ENCODE measurements around the gene NHSL1. TPM values are rescaled to one million over a fixed set of nuclear protein-coding genes. Genes with fewer than 3 reads are reported as not detected.

NHSL1 gene
- total RNA-seq, 1 donor from 2014 or later: 59.8 TPM

GRCh38 chr6:138377844-138378243, 121.5 kb downstream of the NHSL1 start, which contains the start of gene SMIM28:
Gene SMIM28 (plus strand): TSS chr6:138377905. CDS start chr6:138378073, 168 bp downstream.
- ATAC-seq: peak; percentile 92
- DNase-seq (ENCODE audit: low spot score): peak; percentile 66

GRCh38 chr6:138377042-138377441, 122.3 kb downstream of the NHSL1 start:
- ATAC-seq: no peak

GRCh38 chr6:138374815-138375214, 124.5 kb downstream of the NHSL1 start:
- ATAC-seq: no peak
- DNase-seq (ENCODE audit: low spot score): no peak

More at GRCh38 chr6:138377042-138377441, 122.3 kb downstream of the NHSL1 start:
- DNase-seq (ENCODE audit: low spot score): no peak

DNA sequence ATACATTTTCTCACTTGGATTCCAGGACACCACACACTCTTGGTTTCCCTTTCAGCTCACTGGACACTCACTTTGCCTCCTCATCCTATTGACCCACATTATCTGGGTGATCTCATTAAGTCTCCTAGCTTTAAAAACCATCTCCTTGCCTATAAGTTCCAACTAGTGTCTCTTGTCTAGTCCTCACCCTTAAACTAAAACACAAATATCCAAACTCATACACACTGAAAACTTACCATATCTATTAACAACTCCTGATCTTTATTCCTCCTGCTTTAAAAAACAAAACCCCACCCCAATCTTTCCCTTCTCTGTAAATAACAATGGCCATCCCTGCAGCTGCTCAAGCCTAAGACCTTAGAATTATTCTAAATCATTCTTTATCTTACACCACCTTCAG, 125.1 kb downstream of the NHSL1 start:
- no peak for DNase-seq (ENCODE audit: low spot score)
- no peak for ATAC-seq

- peak; percentile 42 for ATAC-seq
- no peak for DNase-seq (ENCODE audit: low spot score)
These were observed 126.4 kb downstream of the NHSL1 start for GRCh38 chr6:138372711-138373463.

Other genes starting within 250 kb of the NHSL1 start
- not detected for gene SMIM28, start 121.6 kb downstream of the NHSL1 start, total RNA-seq
- gene HEBP2, start 95.3 kb downstream of the NHSL1 start, total RNA-seq: 73.4 TPM